Muscle of arm (tissue), 12 donors: ENCODE data around the gene TSC22D1. TPM values are rescaled to one million over a fixed set of nuclear protein-coding genes. Genes with fewer than 3 reads are reported as not detected.
A peak's percentile ranks its signal among the peaks of the same experiment; 100 is the strongest.
"Not testable (repeated sequence)": the region's sequence is repeated elsewhere in the genome, so short reads cannot be mapped to it uniquely, and the experiment has no call there.

Experiments used
- DNase-seq: peaks from one replicate; pipeline ENCODE4 v3.0.0-alpha.2; 2013
- polyA plus RNA-seq, 12 donors: library from polyadenylated mRNA; unstranded; fragments of 120-200 nt; gene quantifications; one replicate each; pipeline ENCODE4 v1.2.1, GENCODE V29; 2013; ENCODE audit not compliant: insufficient read length in 12 of 12

Gene TSC22D1
- polyA plus RNA-seq, 12 donors = 71.7 to 107 (median 85.2) TPM; not detected in 1

- no peak for DNase-seq
These were observed 1.1 kb downstream of the TSC22D1 start for GRCh38 chr13:44575035-44575434.

- no peak for DNase-seq
These were observed 1.7 kb downstream of the TSC22D1 start for GRCh38 chr13:44574466-44574855.

GRCh38 chr13:44573790-44574465 is 2.2 kb downstream of the TSC22D1 start:
- DNase-seq = no peak

GRCh38 chr13:44573071-44573470 is 3.1 kb downstream of the TSC22D1 start:
- DNase-seq = no peak

GRCh38 chr13:44566601-44567000 is 9.5 kb downstream of the TSC22D1 start:
- DNase-seq = no peak

GRCh38 chr13:44565881-44566280 is 10.2 kb downstream of the TSC22D1 start:
- no peak for DNase-seq

- no peak for DNase-seq
These were observed 11.2 kb downstream of the TSC22D1 start for GRCh38 chr13:44564936-44565335.

GRCh38 chr13:44562853-44563252 is 13.3 kb downstream of the TSC22D1 start:
- not testable (repeated sequence) for DNase-seq

GRCh38 chr13:44561351-44561750 is 14.8 kb downstream of the TSC22D1 start:
- DNase-seq = no peak

- DNase-seq = no peak
These were observed 18.1 kb downstream of the TSC22D1 start for GRCh38 chr13:44557986-44558385.

DNA sequence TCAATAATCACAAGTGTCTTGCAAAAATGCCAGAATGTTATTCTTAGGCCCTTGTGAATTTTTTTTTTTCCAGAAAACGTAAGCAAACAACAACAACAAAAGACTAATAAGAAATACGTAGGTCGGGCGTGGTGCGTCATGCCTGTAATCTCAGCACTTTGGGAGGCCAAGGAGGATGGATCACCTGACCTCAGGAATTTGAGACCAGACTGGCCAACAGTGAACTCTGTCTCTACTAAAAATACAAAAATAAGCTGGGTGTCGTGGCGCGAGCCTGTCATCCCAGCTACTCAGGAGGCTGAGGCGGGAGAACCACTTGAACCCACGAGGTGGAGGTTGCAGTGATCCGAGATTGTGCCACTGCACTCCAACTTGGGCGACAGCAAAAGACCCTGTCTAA is 20.9 kb downstream of the TSC22D1 start:
- no peak for DNase-seq

- no peak for DNase-seq
These were observed 26.7 kb downstream of the TSC22D1 start for GRCh38 chr13:44549476-44549875.

DNA sequence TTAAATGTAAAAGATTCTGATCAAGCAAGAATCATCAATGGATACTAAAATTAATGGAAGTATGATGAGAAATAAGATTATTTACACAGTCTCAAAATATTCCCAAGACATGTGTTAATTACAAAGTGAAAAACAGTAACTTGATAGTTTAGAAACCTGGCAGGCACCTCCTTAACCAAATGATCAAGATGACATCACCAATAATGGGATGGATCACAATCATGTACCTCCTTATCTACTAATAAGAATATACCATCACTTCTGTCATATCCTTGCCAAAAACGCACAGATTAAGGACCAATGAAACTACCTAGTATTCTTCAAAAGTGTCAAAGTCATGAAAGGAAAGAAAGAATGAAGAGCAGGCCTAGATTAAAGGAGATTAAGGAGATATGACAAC is 30.0 kb downstream of the TSC22D1 start:
- DNase-seq = no peak

DNA sequence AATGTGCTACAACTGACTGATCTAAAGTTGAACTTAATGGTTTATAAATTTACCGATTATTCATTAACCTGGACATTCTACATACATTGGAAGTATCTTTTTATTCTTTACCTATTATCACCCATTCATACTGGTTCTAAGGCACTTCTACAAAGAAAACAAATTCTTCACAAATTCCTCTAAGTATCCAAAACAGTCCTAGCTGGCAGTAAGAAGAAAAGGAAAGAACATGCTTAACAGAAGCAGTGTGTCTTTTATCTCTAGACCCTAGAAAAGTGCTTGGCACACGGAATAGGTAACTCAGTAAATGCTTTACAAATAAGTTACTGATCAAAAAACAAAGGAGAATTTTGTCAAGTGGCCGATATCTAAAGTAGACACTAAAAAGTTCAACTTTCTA is 32.8 kb downstream of the TSC22D1 start:
- DNase-seq = no peak

GRCh38 chr13:44542361-44542760 is 33.8 kb downstream of the TSC22D1 start:
- no peak for DNase-seq

GRCh38 chr13:44541601-44542000 is 34.5 kb downstream of the TSC22D1 start:
- no peak for DNase-seq

DNA sequence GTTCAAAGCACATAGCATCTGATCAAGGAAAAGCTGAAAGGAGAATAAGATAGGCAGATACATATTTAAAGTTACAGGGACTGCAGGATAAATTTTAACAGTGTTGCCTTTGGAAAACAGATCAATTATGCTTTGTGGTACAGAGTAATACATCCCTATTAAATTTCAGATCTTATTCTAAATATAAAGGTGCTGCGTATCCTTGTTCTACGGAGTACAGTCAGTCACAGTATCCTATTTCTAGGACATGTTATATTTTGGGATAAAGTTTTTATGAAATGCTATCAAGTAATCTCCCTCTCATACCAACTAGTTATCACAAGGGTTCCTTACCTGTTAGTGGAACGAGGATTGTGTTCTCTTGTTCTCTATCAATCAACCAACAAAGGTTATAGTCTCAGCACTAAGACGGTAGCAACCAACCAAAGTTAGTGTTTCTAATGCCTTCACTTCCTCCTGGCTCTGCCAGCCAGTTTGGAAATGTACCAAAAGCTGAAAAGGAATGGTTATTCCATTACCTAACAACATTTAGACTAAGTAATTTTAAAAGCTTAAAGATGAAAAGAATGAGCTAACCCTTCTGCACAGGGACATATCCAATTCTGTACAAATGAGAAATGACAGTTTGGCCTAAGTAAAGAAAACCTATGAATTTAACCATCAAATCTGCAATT is 35.2 kb downstream of the TSC22D1 start:
- peak; percentile 7 for DNase-seq

DNA sequence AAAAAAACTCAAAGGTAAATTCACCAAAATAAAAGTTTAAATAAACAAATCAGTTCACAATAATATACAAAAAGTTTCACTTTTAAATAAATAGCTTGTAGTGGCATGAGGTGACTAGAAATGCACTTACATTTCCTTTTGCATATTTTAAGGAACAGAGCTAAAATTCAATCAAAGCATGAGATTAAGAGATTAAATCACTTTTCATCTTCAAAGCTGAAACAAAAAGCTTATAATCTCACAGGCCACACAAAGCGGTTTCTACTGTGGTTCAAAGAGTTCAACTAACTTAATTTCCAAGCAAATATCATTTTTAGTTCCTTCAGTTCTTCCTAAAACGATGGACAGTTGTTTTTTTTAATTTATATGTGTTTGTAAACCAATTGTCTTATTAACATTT is 38.9 kb downstream of the TSC22D1 start:
- no peak for DNase-seq

- no peak for DNase-seq
These were observed 52.7 kb downstream of the TSC22D1 start for GRCh38 chr13:44523146-44524015.

GRCh38 chr13:44519642-44520041 is 56.5 kb downstream of the TSC22D1 start:
- no peak for DNase-seq

DNA sequence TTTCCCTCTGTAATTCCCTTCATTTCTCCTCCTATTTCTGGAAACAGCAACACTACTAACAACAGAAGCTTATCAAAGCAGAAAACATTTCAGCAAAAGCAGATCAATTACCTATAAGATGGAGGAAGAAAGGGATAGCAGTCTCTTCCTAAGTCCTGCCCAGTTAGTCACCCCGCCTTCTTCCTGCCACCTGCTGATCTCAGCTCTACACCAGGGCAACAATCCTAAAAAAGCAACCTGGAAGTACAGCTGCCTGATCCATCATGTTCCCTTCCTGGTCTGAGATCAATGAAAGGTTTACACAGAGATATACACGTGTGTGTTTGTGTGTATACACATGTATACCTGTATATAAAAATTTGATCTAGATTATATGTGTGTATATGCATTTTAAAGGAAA is 59.4 kb downstream of the TSC22D1 start:
- DNase-seq = no peak

GRCh38 chr13:44514278-44514677 is 61.9 kb downstream of the TSC22D1 start:
- no peak for DNase-seq

DNA sequence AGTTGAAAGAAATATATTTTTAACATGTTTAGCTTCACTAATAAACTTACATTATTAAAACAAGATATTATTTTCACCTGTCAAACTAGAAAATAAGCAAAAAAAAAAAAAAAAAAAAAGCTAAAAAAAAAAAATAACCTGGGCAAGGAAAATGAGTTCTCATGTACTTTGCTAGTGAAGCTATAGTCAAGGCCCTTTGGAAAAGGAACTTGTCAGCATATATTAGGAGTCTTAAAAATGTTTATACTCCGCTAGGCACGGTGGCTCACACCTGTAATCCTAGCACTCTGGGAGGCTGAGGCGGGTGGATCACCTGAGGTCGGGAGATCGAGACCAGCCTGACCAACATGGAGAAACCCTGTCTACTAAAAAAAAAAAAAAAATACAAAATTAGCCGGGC is 66.3 kb downstream of the TSC22D1 start:
- not testable (repeated sequence) for DNase-seq
